Fibroblast of lung (primary cell): Measurements from ENCODE around the gene SLC34A3.

Experiments
- CTCF ChIP-seq, 2 donors: IDR thresholded peaks in 1 of 2; conservative IDR thresholded peaks in 1 of 2; 1 replicate in 1 of 2; 2 replicates in 1 of 2; pipeline ENCODE4 v1.5.1; 2011 to 2012; ENCODE audit warnings: low read length in 2 of 2, control low read depth in 1 of 2, inconsistent platforms in 1 of 2, low read depth in 1 of 2, mild to moderate bottlenecking in 1 of 2
- EZH2 ChIP-seq: IDR thresholded peaks from 2 replicates; pipeline ENCODE4 v1.5.1; 2012; ENCODE audit warnings: low read length, control low read depth, mild to moderate bottlenecking; ENCODE audit errors: missing control alignments

GRCh38 chr9:137245450-137246421 is 15.0 kb downstream of the SLC34A3 start:
- TF ChIP-seq CTCF (conservative IDR thresholded peaks at IDR 0.05 in 1 of 2, IDR thresholded peaks at IDR 0.05 in 1 of 2; ENCODE audit: low read depth in 1 of 2, low read length in 2 of 2) (no peak), EZH2 (no peak)
